ENCODE measurements around the gene KDM6A. TPM values are rescaled to one million over a fixed set of nuclear protein-coding genes. Genes with fewer than 3 reads are reported as not detected.

Gene KDM6A
- total and polyA plus RNA-seq, 2 experiments from 2014 or later = 52.6 to 80.7 TPM

GRCh38 chrX:44971674-44972073 lies 98.7 kb downstream of the KDM6A start:
- peaks cover 24% of the 10 kb centered on the region for H3K4me1 ChIP-seq (ENCODE audit: low read depth)
- H3K27ac ChIP-seq = peak overlapping the region; percentile 85
- no peaks in the 10 kb centered on the region for H3K27me3 ChIP-seq
- TF ChIP-seq, protein P1, sequence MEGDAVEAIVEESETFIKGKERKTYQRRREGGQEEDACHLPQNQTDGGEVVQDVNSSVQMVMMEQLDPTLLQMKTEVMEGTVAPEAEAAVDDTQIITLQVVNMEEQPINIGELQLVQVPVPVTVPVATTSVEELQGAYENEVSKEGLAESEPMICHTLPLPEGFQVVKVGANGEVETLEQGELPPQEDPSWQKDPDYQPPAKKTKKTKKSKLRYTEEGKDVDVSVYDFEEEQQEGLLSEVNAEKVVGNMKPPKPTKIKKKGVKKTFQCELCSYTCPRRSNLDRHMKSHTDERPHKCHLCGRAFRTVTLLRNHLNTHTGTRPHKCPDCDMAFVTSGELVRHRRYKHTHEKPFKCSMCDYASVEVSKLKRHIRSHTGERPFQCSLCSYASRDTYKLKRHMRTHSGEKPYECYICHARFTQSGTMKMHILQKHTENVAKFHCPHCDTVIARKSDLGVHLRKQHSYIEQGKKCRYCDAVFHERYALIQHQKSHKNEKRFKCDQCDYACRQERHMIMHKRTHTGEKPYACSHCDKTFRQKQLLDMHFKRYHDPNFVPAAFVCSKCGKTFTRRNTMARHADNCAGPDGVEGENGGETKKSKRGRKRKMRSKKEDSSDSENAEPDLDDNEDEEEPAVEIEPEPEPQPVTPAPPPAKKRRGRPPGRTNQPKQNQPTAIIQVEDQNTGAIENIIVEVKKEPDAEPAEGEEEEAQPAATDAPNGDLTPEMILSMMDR (IDR thresholded peaks at IDR 0.05; ENCODE audit: low read depth, low read length) = no peak
- peak; percentile 6 to 62 for DNase-seq (ENCODE audit: low read depth in 1 of 2, low spot score in 1 of 2)
- H3K9me3 ChIP-seq (ENCODE audit: low read depth) = no peaks in the 10 kb centered on the region
- peak overlapping the region; percentile 11 for H3K4me3 ChIP-seq
- H3K36me3 ChIP-seq = no peaks in the 10 kb centered on the region

DNA sequence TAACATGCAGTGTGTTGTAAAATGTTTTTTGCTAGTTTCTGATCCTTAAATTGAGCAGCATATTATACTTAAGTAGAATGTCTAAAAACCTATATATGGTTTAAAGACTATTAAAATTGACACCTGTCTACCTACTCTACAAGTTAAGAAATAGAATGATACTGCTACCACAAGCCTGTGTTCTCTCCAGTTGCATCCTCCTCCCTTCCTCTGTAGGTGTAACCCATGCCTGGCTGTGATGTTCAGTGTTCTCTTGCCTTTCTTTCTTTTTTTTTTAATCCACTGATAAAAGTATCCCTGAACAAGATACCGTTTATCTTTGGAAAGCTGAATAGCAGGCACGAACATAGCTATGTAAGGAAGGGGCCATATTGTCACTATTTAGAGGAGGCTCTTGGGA lies 99.1 kb downstream of the KDM6A start:
- DNase-seq (ENCODE audit: low read depth in 1 of 2, low spot score in 1 of 2) = no peak
- Histone ChIP-seq H3K9me3 (ENCODE audit: low read depth) (no peaks in the 10 kb centered on the region), H3K27me3 (no peaks in the 10 kb centered on the region), H3K36me3 (no peaks in the 10 kb centered on the region), H3K27ac (peak overlapping the region; percentile 85), H3K4me1 (ENCODE audit: low read depth) (peaks cover 24% of the 10 kb centered on the region), H3K4me3 (peak overlapping the region; percentile 11)
- TF ChIP-seq, protein P1 (IDR thresholded peaks at IDR 0.05; ENCODE audit: low read depth, low read length) = no peak

DNA sequence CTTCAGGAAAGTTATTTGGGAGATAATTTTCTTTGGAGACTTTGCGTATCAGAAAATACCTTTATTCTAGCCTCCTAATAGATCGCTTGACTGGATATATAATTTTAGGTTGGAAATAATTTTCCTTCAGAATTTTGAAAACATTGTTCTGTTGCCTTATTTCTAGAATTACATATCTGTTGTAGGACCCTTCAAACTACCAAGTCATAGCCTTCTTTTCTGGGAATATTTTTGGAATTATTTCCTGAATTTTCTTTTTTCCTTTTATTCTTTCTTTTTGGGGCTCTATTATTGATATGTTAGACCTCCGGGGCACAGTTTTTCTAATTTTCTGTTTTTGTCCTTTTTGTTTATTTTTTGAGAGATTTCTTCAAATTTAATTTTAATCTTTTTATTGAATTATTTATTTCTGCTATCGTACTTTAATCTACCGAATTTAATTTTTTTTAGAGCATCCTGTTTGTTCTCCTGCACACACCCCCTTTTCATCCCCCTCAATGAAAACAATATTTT lies 100.5 kb downstream of the KDM6A start:
- H3K27ac ChIP-seq = peak overlapping the region; percentile 85

GRCh38 chrX:44974451-44974850 lies 101.5 kb downstream of the KDM6A start:
- peak overlapping the region; percentile 58 for H3K27ac ChIP-seq
- H3K4me3 ChIP-seq = no peak overlapping the region
- H3K36me3 ChIP-seq = no peaks in the 10 kb centered on the region
- H3K9me3 ChIP-seq (ENCODE audit: low read depth) = no peaks in the 10 kb centered on the region
- H3K4me1 ChIP-seq (ENCODE audit: low read depth) = peaks cover 21% of the 10 kb centered on the region
- TF ChIP-seq, protein P1 (IDR thresholded peaks at IDR 0.05; ENCODE audit: low read depth, low read length) = no peak
- peak in 1 of 2 donors; percentile 6 for DNase-seq (ENCODE audit: low read depth in 1 of 2, low spot score in 1 of 2)
- no peaks in the 10 kb centered on the region for H3K27me3 ChIP-seq

More for the DNA sequence above, 100.5 kb downstream of the KDM6A start:
- H3K27me3 ChIP-seq = no peaks in the 10 kb centered on the region
- H3K4me3 ChIP-seq = no peak overlapping the region
- TF ChIP-seq, protein P1 (IDR thresholded peaks at IDR 0.05; ENCODE audit: low read depth, low read length) = no peak
- peaks cover 21% of the 10 kb centered on the region for H3K4me1 ChIP-seq (ENCODE audit: low read depth)
- H3K9me3 ChIP-seq (ENCODE audit: low read depth) = no peaks in the 10 kb centered on the region
- no peaks in the 10 kb centered on the region for H3K36me3 ChIP-seq
- DNase-seq (ENCODE audit: low read depth in 1 of 2, low spot score in 1 of 2) = no peak

GRCh38 chrX:44975666-44976263 lies 102.8 kb downstream of the KDM6A start:
- Histone ChIP-seq H3K4me1 (ENCODE audit: low read depth) (peaks cover 16% of the 10 kb centered on the region), H3K36me3 (no peaks in the 10 kb centered on the region), H3K27ac (peak overlapping the region; percentile 58), H3K27me3 (no peaks in the 10 kb centered on the region), H3K4me3 (no peak overlapping the region), H3K9me3 (ENCODE audit: low read depth) (no peaks in the 10 kb centered on the region)
- DNase-seq (ENCODE audit: low read depth in 1 of 2, low spot score in 1 of 2) = no peak
- TF ChIP-seq, protein P1 (IDR thresholded peaks at IDR 0.05; ENCODE audit: low read depth, low read length) = no peak

All from cardiac muscle cell (in vitro differentiated cells and primary cell).